ENCODE measurements around the gene SMS.

SMS gene

DNA sequence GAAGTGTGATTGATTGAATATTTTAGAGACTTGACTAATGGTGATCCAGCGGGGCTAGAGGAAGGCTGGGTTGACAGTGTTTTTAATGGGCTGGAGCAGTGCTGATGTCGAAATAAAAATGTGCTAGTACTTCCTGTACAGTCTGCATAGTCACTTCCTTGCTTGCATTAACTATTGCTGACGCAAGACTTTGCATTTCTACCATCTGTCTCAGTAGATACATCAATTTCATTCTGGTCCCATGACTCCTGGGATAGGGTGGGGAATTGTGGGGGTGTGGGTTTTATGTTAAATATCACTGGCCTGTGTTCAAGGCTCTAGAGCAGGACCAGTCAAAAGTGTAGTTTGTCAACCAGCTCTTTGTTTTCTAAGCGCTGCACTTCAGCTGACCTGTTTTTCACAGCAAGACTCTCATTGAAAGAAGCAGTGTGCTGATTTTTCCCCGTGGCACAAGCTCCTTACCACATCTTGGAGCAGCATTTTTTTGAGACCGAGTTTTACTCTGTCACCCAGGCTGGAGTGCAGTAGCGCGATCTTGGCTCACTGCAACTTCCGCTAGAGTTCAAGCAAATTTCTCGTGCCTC is 56.5 kb downstream of the SMS start:
- TF ChIP-seq, protein P1, sequence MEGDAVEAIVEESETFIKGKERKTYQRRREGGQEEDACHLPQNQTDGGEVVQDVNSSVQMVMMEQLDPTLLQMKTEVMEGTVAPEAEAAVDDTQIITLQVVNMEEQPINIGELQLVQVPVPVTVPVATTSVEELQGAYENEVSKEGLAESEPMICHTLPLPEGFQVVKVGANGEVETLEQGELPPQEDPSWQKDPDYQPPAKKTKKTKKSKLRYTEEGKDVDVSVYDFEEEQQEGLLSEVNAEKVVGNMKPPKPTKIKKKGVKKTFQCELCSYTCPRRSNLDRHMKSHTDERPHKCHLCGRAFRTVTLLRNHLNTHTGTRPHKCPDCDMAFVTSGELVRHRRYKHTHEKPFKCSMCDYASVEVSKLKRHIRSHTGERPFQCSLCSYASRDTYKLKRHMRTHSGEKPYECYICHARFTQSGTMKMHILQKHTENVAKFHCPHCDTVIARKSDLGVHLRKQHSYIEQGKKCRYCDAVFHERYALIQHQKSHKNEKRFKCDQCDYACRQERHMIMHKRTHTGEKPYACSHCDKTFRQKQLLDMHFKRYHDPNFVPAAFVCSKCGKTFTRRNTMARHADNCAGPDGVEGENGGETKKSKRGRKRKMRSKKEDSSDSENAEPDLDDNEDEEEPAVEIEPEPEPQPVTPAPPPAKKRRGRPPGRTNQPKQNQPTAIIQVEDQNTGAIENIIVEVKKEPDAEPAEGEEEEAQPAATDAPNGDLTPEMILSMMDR (IDR thresholded peaks at IDR 0.05; ENCODE audit: control extremely low read depth, extremely low read depth, low read depth, missing control alignments): no peak
- POLR2A ChIA-PET: no interaction called here
- CTCF ChIA-PET: no interaction called here
- no peak for DNase-seq (ENCODE audit: extremely low spot score)

DNA sequence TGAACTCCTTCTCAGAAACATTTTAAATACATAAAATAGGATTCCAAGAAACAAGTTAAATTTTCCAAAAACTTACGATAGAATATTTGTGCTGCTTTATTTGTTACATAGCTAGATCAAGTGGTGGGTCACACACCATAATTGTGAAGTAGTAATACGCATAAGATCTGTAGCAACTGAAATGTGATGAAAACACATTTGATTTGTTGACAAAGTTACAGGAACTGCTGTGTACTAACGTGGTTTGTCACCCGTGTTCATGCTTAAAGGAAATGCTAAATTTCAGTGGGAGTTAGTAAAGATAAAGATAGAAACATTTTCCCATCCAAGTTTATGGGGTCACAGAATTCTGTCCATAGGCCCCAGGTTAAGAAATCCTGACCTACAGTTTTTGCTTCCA is 57.5 kb downstream of the SMS start:
- POLR2A ChIA-PET: no interaction called here
- TF ChIP-seq, protein P1 (IDR thresholded peaks at IDR 0.05; ENCODE audit: control extremely low read depth, extremely low read depth, low read depth, missing control alignments): no peak
- DNase-seq (ENCODE audit: extremely low spot score): no peak
- CTCF ChIA-PET: interaction anchor here (2.1 kb wide), 1 partner anchor 13 kb away, joined by 10 read pairs; no protein-coding TSS in a partner anchor

DNA sequence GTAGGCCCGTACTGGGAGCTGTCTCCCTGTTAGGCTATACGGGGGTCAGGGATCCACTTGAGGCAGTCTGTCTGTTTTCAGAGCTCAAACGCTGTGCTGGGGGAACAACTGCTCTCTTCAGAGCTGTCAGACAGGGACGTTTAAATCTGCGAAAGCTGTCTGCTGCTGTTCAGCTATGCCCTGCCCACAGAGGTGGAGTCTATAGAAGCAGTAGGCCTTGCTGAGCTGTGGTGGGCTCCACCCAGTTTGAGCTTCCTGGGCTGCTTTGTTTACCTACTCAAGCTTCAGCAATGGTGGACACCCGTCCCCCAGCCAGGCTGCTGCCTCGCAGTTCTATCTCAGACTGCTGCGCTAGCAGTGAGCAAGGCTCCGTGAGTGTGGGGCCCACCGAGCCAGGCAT is 64.4 kb downstream of the SMS start:
- TF ChIP-seq, protein P1 (IDR thresholded peaks at IDR 0.05; ENCODE audit: control extremely low read depth, extremely low read depth, low read depth, missing control alignments): no peak

DNA sequence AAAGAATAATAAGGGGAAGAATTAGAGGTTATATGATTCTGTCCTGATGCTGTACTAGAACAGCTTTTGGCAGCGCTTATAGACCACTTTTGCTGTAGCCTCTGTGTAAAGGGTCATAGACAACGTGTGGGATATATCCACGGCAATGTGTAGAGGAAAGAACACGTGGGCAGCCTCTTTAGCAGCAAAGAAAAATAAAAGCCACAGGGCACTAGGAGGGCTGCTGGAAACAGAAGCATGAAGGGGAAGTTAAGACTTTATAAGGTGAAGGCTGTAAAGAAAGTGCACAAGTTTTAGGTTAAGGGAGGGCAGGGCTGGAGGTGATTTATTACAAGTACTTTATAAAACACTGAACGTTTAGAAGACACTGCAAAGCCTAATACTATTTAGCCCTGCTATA is 71.5 kb downstream of the SMS start:
- ChIA-PET CTCF (no interaction called here), POLR2A (no interaction called here)
- TF ChIP-seq, protein P1 (IDR thresholded peaks at IDR 0.05; ENCODE audit: control extremely low read depth, extremely low read depth, low read depth, missing control alignments): no peak
- no peak for DNase-seq (ENCODE audit: extremely low spot score)

More for the DNA sequence above, 64.4 kb downstream of the SMS start:
- DNase-seq (ENCODE audit: extremely low spot score): no peak
- POLR2A ChIA-PET: no interaction called here
- CTCF ChIA-PET: interaction anchor here (2.0 kb wide), 1 partner anchor 132 kb away, joined by 4 read pairs; no protein-coding TSS in a partner anchor

DNA sequence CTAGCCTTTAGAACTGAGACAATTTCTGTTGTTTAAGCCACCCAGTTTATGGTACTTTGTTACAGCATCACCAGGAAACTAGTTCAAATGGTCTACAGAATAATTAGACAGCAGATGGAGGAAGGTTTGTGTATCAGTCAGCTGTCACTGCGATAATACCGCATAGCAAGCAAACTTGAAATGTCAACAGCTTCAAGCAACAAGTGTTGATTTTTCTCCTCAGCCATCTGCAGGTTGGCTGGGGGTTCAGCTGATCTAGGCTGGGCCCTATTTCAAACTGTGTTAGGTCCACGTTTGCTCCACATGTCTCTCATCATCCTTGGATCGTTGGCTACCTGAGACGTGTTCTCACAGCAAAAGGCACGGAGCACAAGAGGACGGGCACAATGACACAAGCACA is 72.4 kb downstream of the SMS start:
- ChIA-PET CTCF (no interaction called here), POLR2A (no interaction called here)
- TF ChIP-seq, protein P1 (IDR thresholded peaks at IDR 0.05; ENCODE audit: control extremely low read depth, extremely low read depth, low read depth, missing control alignments): no peak
- DNase-seq (ENCODE audit: extremely low spot score): no peak

DNA sequence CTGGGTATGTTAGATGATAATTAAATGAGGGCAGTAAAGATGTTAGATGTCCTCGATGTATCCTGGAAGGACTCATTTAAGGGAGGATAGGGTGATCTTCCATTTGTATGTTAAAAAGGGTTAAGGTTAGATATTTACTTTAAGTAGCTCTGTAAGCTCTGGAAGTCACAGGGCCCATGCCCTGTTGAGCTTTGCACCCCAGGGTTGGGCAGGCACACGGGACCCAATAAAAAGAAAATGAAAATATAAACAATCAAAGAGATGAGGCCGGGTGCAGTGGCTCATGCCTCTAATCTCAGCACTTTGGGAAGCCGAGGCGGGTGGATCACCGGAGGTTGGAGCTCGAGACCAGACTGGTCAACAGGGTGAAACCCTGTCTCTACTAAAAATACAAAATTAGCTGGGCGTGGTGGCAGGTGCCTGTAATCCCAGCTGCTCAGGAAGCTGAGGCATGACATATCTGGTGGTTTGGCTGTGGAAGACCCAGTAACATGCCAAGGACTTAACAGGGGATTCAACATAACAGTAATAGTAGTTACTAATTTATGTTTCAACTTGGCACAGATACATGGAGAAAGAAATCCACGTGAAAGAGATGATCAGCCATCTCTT is 74.7 kb downstream of the SMS start:
- POLR2A ChIA-PET: no interaction called here
- TF ChIP-seq, protein P1 (IDR thresholded peaks at IDR 0.05; ENCODE audit: control extremely low read depth, extremely low read depth, low read depth, missing control alignments): no peak
- no peak for DNase-seq (ENCODE audit: extremely low spot score)
- CTCF ChIA-PET: interaction anchor here (0.9 kb wide), 1 partner anchor 11 kb away, joined by 3 read pairs; no protein-coding TSS in a partner anchor
